Measurements from ENCODE around the gene CARS1. TPM values are rescaled to one million over a fixed set of nuclear protein-coding genes. Genes with fewer than 3 reads are reported as not detected.
A peak's percentile ranks its signal among the peaks of the same experiment; 100 is the strongest.

The CARS1 gene
- total and polyA plus RNA-seq, 9 of the 15 experiments (the other 6 are each of a cell fraction or from before 2014, with no cell fraction given), result 14.4 to 106 (median 73.6) TPM

DNA sequence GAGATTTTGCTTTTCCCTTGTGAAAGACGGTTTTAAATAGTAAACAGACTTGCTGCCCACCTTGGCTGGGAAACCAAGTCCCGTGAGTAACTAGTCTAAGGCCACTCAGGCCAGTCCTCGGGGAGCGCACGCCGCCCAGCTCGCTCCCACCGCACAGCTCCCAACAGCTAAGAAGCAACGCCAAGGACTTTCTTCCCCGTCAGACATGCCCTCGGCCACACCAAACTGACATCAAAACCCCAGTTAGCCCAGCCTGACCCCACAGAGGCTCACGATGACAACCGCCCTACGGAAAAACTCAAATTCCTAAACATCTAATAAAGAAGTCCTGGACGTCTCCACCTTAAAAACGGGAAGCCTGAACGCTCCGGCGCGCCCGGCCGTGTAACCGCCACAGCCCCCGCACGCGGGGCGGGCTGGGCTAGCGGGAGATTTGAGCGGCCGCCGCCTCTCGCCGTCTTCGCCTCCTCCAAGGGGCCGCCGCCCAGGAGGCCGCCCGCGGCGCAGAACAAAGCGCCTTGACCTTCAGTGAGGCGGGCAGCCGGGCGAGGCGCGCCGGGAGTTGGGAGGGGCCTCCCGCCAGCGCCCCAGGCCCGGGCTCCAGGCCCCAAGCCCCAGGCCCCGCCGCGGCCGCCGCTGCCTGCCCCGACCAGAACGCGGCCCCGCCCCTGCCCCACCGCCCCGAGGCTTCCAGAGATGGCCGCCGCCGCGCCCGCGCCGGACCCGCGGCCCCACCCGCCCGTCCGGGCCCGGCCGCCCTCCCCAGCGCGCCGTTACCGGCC, 65.6 kb downstream of the CARS1 start (continued):
- TF ChIP-seq, protein P1, sequence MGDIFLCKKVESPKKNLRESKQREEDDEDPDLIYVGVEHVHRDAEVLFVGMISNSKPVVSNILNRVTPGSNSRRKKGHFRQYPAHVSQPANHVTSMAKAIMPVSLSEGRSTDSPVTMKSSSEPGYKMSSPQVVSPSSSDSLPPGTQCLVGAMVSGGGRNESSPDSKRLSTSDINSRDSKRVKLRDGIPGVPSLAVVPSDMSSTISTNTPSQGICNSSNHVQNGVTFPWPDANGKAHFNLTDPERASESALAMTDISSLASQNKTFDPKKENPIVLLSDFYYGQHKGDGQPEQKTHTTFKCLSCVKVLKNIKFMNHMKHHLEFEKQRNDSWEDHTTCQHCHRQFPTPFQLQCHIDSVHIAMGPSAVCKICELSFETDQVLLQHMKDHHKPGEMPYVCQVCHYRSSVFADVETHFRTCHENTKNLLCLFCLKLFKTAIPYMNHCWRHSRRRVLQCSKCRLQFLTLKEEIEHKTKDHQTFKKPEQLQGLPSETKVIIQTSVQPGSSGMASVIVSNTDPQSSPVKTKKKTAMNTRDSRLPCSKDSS (IDR thresholded peaks at IDR 0.05; ENCODE audit: low read depth, partially characterized antibody), result no peak
- TF ChIP-seq IRF2 (CRISPR knock-in tag; IDR thresholded peaks at IDR 0.05) (no peak), ELF1 (tag; IDR thresholded peaks at IDR 0.05) (no peak), XRCC5 (IDR thresholded peaks at IDR 0.05; ENCODE audit: low read depth, low read length) (no peak), ATF1 (CRISPR knock-in tag; IDR thresholded peaks at IDR 0.05) (no peak), ATF1 (tag; IDR thresholded peaks at IDR 0.05) (no peak; the same call in none of the 2 replicates), ZBTB8A (IDR thresholded peaks at IDR 0.05; ENCODE audit: partially characterized antibody) (no peak), NCOA1 (IDR thresholded peaks at IDR 0.05; ENCODE audit: low read depth) (no peak), XRCC4 (IDR thresholded peaks at IDR 0.05; ENCODE audit: extremely low read depth, insufficient read depth, insufficient read length) (no peak), NFIC (IDR thresholded peaks at IDR 0.05) (no peak), U2AF1 (optimal IDR thresholded peaks at IDR 0.05; ENCODE audit: low read depth, low read length) (peak; percentile 43), CXXC5 (CRISPR knock-in tag; IDR thresholded peaks at IDR 0.05) (peak; percentile 65), ZKSCAN8 (CRISPR knock-in tag; IDR thresholded peaks at IDR 0.05) (no peak)
- TF ChIP-seq, protein P2, sequence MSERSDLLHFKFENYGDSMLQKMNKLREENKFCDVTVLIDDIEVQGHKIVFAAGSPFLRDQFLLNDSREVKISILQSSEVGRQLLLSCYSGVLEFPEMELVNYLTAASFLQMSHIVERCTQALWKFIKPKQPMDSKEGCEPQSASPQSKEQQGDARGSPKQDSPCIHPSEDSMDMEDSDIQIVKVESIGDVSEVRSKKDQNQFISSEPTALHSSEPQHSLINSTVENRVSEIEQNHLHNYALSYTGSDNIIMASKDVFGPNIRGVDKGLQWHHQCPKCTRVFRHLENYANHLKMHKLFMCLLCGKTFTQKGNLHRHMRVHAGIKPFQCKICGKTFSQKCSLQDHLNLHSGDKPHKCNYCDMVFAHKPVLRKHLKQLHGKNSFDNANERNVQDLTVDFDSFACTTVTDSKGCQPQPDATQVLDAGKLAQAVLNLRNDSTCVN (CRISPR knock-in tag; IDR thresholded peaks at IDR 0.05), result no peak
- TF ChIP-seq, protein P3, sequence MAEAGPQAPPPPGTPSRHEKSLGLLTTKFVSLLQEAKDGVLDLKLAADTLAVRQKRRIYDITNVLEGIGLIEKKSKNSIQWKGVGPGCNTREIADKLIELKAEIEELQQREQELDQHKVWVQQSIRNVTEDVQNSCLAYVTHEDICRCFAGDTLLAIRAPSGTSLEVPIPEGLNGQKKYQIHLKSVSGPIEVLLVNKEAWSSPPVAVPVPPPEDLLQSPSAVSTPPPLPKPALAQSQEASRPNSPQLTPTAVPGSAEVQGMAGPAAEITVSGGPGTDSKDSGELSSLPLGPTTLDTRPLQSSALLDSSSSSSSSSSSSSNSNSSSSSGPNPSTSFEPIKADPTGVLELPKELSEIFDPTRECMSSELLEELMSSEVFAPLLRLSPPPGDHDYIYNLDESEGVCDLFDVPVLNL (CRISPR knock-in tag; IDR thresholded peaks at IDR 0.05; ENCODE audit: low read depth), result peak; percentile 82
- TF ChIP-seq, protein P4, sequence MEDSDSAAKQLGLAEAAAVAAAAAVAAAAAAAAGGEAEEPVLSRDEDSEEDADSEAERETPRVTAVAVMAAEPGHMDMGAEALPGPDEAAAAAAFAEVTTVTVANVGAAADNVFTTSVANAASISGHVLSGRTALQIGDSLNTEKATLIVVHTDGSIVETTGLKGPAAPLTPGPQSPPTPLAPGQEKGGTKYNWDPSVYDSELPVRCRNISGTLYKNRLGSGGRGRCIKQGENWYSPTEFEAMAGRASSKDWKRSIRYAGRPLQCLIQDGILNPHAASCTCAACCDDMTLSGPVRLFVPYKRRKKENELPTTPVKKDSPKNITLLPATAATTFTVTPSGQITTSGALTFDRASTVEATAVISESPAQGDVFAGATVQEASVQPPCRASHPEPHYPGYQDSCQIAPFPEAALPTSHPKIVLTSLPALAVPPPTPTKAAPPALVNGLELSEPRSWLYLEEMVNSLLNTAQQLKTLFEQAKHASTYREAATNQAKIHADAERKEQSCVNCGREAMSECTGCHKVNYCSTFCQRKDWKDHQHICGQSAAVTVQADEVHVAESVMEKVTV (CRISPR knock-in tag; IDR thresholded peaks at IDR 0.05), result no peak
- TF ChIP-seq, protein P5, sequence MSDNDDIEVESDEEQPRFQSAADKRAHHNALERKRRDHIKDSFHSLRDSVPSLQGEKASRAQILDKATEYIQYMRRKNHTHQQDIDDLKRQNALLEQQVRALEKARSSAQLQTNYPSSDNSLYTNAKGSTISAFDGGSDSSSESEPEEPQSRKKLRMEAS (CRISPR knock-in tag; IDR thresholded peaks at IDR 0.05), result no peak
